IPS-NIHi11 (cell line): ENCODE measurements around the gene SLC22A4.
A peak's percentile ranks its signal among the peaks of the same experiment; 100 is the strongest.

Experiments
- DNase-seq: peaks from one replicate; pipeline ENCODE4 v3.0.0; 2012; ENCODE audit warnings: mixed read lengths, low spot score

The SLC22A4 gene

GRCh38 chr5:132342291-132343180 is 48.3 kb downstream of the SLC22A4 start:
- DNase-seq = no peak

GRCh38 chr5:132344775-132345514 is 50.8 kb downstream of the SLC22A4 start:
- no peak for DNase-seq

- no peak for DNase-seq
These were observed 59.3 kb downstream of the SLC22A4 start for GRCh38 chr5:132353486-132353995.

GRCh38 chr5:132354381-132355139 is 60.4 kb downstream of the SLC22A4 start:
- DNase-seq = no peak

GRCh38 chr5:132355140-132355765 is 61.1 kb downstream of the SLC22A4 start:
- no peak for DNase-seq

GRCh38 chr5:132358775-132359174 is 64.6 kb downstream of the SLC22A4 start:
- no peak for DNase-seq

GRCh38 chr5:132362086-132362485 is 67.9 kb downstream of the SLC22A4 start:
- DNase-seq = no peak

- no peak for DNase-seq
These were observed 69.4 kb downstream of the SLC22A4 start for GRCh38 chr5:132363431-132364112.

- DNase-seq = no peak
These were observed 70.1 kb downstream of the SLC22A4 start for GRCh38 chr5:132364319-132364718.

- no peak for DNase-seq
These were observed 71.0 kb downstream of the SLC22A4 start for GRCh38 chr5:132365213-132365612.

- DNase-seq = no peak
These were observed 74.0 kb downstream of the SLC22A4 start for GRCh38 chr5:132368186-132368585.

- no peak for DNase-seq
These were observed 74.8 kb downstream of the SLC22A4 start for GRCh38 chr5:132369007-132369473.

- peak; percentile 92 for DNase-seq
These were observed 75.4 kb downstream of the SLC22A4 start, which contains the start of gene SLC22A5 for GRCh38 chr5:132369474-132370180. TSS of gene SLC22A5 (plus strand) at chr5:132369710. CDS start at chr5:132369973, 263 bp downstream.

GRCh38 chr5:132370181-132370970 is 76.2 kb downstream of the SLC22A4 start:
- DNase-seq = no peak

GRCh38 chr5:132370971-132371602 is 76.9 kb downstream of the SLC22A4 start:
- no peak for DNase-seq

GRCh38 chr5:132371603-132371994 is 77.4 kb downstream of the SLC22A4 start:
- DNase-seq = no peak

- DNase-seq = no peak
These were observed 77.9 kb downstream of the SLC22A4 start for GRCh38 chr5:132372127-132372526.

- no peak for DNase-seq
These were observed 78.3 kb downstream of the SLC22A4 start for GRCh38 chr5:132372542-132372941.

GRCh38 chr5:132375957-132376356 is 81.8 kb downstream of the SLC22A4 start:
- DNase-seq = peak; percentile 7
